Caco-2 (cell line): ENCODE data around the gene PHC2. TPM values are rescaled to one million over a fixed set of nuclear protein-coding genes. Genes with fewer than 3 reads are reported as not detected.

ENCODE experiments used
- BruUV-seq: library from RNA; stranded (reverse); fragments of 400-500 nt; replicated peaks from 2 replicates; lab custom pipeline; 2021; lab: Mats Ljungman, UMichigan
- CTCF ChIA-PET: fragments of 300-600 bp; sonication (Branson Sonifier 250); formaldehyde crosslinking; loops from one replicate; lab custom pipeline; 2022; ENCODE audit warnings: antibody characterized with exemption; lab: Charles Lee
- POLR2A ChIA-PET: fragments of 300-600 bp; sonication (Branson Sonifier 250); formaldehyde crosslinking; loops from one replicate; lab custom pipeline; 2022; ENCODE audit warnings: antibody characterized with exemption; lab: Charles Lee
- DNase-seq, 2 experiments: peaks; one replicate each; pipeline versions ENCODE4 v3.0.0 to v3.0.0-alpha.2; 2020 to 2022
- H3K27me3 ChIP-seq: replicated peaks from 2 replicates; pipeline ENCODE4 v1.6.0; 2011; ENCODE audit warnings: low read length; ENCODE audit not compliant: control insufficient read depth, insufficient read depth
- H3K36me3 ChIP-seq: 2 replicates; pipeline ENCODE4 v1.5.1; 2011; ENCODE audit warnings: low read length; ENCODE audit not compliant: control insufficient read depth, insufficient read depth
- H3K4me1 ChIP-seq: fragments of 250-450 bp; sonication (Bioruptor Pico); 2 replicates; pipeline ENCODE4 v1.5.1; 2020; ENCODE audit warnings: mild to moderate bottlenecking
- H3K4me3 ChIP-seq: 2 replicates; pipeline ENCODE4 v1.5.1; 2011; ENCODE audit warnings: low read depth, mild to moderate bottlenecking, control low read depth, low read length
- H3K9me3 ChIP-seq: fragments of 250-450 bp; sonication (Bioruptor Pico); 2 replicates; pipeline ENCODE4 v1.5.1; 2020; ENCODE audit warnings: mild to moderate bottlenecking, moderate library complexity
- H3K27ac Mint-ChIP-seq: one replicate; pipeline ENCODE4 v1.8.0; 2022; ENCODE audit warnings: mixed read lengths; ENCODE audit not compliant: unreplicated experiment
- H3K27me3 Mint-ChIP-seq: one replicate; pipeline ENCODE4 v1.8.0; 2022; ENCODE audit warnings: mixed read lengths; ENCODE audit not compliant: insufficient read depth, unreplicated experiment
- H3K36me3 Mint-ChIP-seq: one replicate; pipeline ENCODE4 v1.8.0; 2022; ENCODE audit warnings: mild to moderate bottlenecking, mixed read lengths; ENCODE audit not compliant: insufficient read depth, unreplicated experiment
- H3K4me1 Mint-ChIP-seq: one replicate; pipeline ENCODE4 v1.8.0; 2022; ENCODE audit warnings: low read depth, mixed read lengths; ENCODE audit not compliant: unreplicated experiment
- H3K4me3 Mint-ChIP-seq: one replicate; pipeline ENCODE4 v1.8.0; 2022; ENCODE audit warnings: mild to moderate bottlenecking, moderate library complexity, mixed read lengths; ENCODE audit not compliant: unreplicated experiment
- H3K9me3 Mint-ChIP-seq: one replicate; pipeline ENCODE4 v1.8.0; 2022; ENCODE audit warnings: mixed read lengths; ENCODE audit not compliant: unreplicated experiment
- CTCF ChIP-seq, 2 experiments: fragments of 200-600 bp in 1 of 2; IDR thresholded peaks; 1 replicate in 1 of 2; 2 replicates in 1 of 2; pipeline versions ENCODE4 v1.5.1 to v1.8.0; 2011 to 2022; ENCODE audit warnings: antibody characterized with exemption in 1 of 2, control low read depth in 1 of 2, inconsistent platforms in 1 of 2, low read depth in 1 of 2, low read length in 1 of 2, mild to moderate bottlenecking in 1 of 2, moderate library complexity in 1 of 2; ENCODE audit not compliant: insufficient read depth in 1 of 2, severe bottlenecking in 1 of 2, unreplicated experiment in 1 of 2
- intact Hi-C: fragments of 100-400 bp; cut with micrococcal nuclease; formaldehyde crosslinking; loops from one replicate; pipeline ENCODE4 v1.10.0; 2022; ENCODE audit not compliant: unreplicated experiment
- total RNA-seq: library from RNA; stranded (reverse); gene quantifications from 2 replicates; pipeline ENCODE4 v1.2.3, GENCODE V29; 2022

PHC2 gene
- total RNA-seq, 1 experiment from 2014 or later: 35.2 TPM

DNA sequence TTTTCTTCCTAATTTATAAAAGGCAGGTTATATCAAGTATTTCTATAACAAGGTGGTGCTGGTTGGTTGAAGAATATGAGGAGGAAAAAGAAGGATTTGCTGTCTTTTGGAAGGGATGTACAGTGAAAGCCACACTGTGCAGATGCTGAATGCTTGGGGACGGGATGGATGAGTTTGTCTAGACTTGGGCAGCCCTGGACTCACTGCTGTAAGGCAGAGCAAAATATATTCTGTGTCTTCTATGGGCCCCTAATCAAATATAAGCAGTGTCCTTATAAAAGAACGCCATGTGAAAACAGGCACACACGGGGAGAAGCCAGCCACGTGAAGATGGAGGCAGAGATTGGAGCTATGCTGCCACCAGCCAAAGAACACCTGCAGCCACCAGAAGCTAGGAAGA, 47.4 kb downstream of the PHC2 start:
- ChIA-PET CTCF (no interaction called here), POLR2A (no interaction called here)
- Histone ChIP-seq H3K4me3 (no peak overlapping the region), H3K9me3 (no peaks in the 10 kb centered on the region), H3K36me3 (no peaks in the 10 kb centered on the region), H3K4me1 (0 out of 2 replicates have a peak, but pooled peaks cover under 1% of the 10 kb centered on the region), H3K27me3 (no peaks in the 10 kb centered on the region)
- Mint-ChIP-seq H3K27me3 (no peaks in the 10 kb centered on the region), H3K27ac (no peak overlapping the region), H3K9me3 (no peaks in the 10 kb centered on the region), H3K4me3 (no peak overlapping the region), H3K36me3 (peaks cover 4% of the 10 kb centered on the region), H3K4me1 (peaks cover 19% of the 10 kb centered on the region)
- no TSS peak for BruUV-seq
- DNase-seq: no peak
- TF ChIP-seq CTCF (IDR thresholded peaks at IDR 0.05; ENCODE audit: insufficient read depth in 1 of 2, low read depth in 1 of 2, low read length in 1 of 2, severe bottlenecking in 1 of 2, unreplicated experiment in 1 of 2): no peak
- intact Hi-C loops: no loop called here

DNA sequence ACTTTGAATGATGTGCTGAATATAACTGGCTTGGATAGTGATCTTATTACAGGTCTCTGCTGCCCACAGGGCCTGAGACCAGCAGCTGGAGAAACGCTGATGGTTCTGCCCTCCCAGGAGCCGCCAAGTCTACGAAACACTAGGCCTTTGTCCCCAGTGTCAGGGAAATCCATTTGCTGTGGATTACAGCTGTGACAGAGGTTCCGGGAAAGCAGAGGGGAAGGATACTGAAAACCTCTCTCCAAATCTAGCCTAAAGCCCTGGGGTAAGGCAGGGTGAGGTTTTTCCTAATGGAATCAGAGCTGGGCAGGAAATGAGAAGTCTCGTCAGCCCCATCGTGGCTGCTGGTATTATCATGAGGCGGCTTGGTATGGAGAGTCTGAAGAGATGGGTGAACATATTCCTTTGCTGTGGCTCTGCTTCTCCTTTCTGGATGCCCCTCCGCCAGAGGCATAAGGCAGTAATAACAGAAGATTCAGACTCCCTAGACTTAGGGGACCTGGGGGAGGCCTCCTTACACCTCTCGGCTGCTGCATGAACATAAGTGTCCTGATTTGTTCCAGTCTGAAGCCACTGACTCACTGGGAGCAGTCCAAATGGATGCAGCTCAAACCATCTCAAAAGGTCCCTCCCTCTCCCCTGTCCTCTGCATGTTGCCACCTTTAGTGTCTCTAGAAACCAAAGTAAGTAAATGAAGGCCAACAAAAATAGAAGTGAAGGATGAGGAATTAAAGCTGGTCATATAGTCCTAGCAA, 48.1 kb downstream of the PHC2 start:
- H3K9me3 Mint-ChIP-seq: no peaks in the 10 kb centered on the region
- Histone ChIP-seq H3K36me3 (no peaks in the 10 kb centered on the region), H3K27me3 (no peaks in the 10 kb centered on the region), H3K9me3 (no peaks in the 10 kb centered on the region), H3K4me3 (no peak overlapping the region), H3K4me1 (0 out of 2 replicates have a peak, but pooled peaks cover 6% of the 10 kb centered on the region)
- H3K36me3 Mint-ChIP-seq: peaks cover 4% of the 10 kb centered on the region
- POLR2A ChIA-PET: interaction anchor here (0.6 kb wide), 1 partner anchor 18 kb away, joined by 3 read pairs; no protein-coding TSS in a partner anchor
- BruUV-seq: no TSS peak
- no peaks in the 10 kb centered on the region for H3K27me3 Mint-ChIP-seq
- CTCF ChIA-PET: no interaction called here
- peaks cover 19% of the 10 kb centered on the region for H3K4me1 Mint-ChIP-seq
- H3K27ac Mint-ChIP-seq: no peak overlapping the region
- DNase-seq: no peak
- no peak for TF ChIP-seq CTCF (IDR thresholded peaks at IDR 0.05; ENCODE audit: insufficient read depth in 1 of 2, low read depth in 1 of 2, low read length in 1 of 2, severe bottlenecking in 1 of 2, unreplicated experiment in 1 of 2)
- intact Hi-C loops: no loop called here
- H3K4me3 Mint-ChIP-seq: no peak overlapping the region

DNA sequence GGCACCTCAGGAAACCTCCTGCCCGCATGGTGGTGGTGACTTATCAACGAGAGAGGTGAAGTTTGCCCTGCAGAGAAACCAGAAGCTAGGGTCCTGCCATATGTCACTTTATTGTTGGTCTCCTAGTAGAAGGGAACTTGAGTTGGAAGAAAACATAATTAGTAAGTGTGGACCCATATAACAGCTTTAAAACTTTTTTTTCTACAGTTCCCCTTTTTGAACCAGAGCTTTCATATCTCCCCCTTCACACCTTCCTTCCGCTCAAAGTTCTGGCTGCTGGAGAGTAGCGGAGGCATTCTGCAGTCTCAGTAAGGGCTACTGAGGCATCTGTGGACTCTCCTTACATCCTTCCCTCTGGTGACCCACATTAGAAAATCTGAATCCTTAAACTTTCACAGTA, 48.9 kb downstream of the PHC2 start:
- no peaks in the 10 kb centered on the region for H3K9me3 ChIP-seq
- Mint-ChIP-seq H3K4me1 (peaks cover 19% of the 10 kb centered on the region), H3K4me3 (no peak overlapping the region), H3K27me3 (no peaks in the 10 kb centered on the region), H3K9me3 (no peaks in the 10 kb centered on the region), H3K27ac (no peak overlapping the region), H3K36me3 (peaks cover 4% of the 10 kb centered on the region)
- intact Hi-C loops: no loop called here
- POLR2A ChIA-PET: no interaction called here
- DNase-seq: no peak
- H3K4me3 ChIP-seq: no peak overlapping the region
- no TSS peak for BruUV-seq
- CTCF ChIA-PET: no interaction called here
- H3K4me1 ChIP-seq: peaks cover 12% of the 10 kb centered on the region
- H3K36me3 ChIP-seq: no peaks in the 10 kb centered on the region
- no peaks in the 10 kb centered on the region for H3K27me3 ChIP-seq
- no peak for TF ChIP-seq CTCF (IDR thresholded peaks at IDR 0.05; ENCODE audit: insufficient read depth in 1 of 2, low read depth in 1 of 2, low read length in 1 of 2, severe bottlenecking in 1 of 2, unreplicated experiment in 1 of 2)
